CD4-positive, alpha-beta memory T cell (primary cell): Measurements from ENCODE around the gene C1orf141. TPM values are rescaled to one million over a fixed set of nuclear protein-coding genes. Genes with fewer than 3 reads are reported as not detected.

Experiments used
- CTCF ChIA-PET: fragments of 350-600 bp; sonication (Branson Sonifier 250); formaldehyde crosslinking; loops from one replicate; lab custom pipeline; 2021; ENCODE audit warnings: inconsistent platforms; ENCODE audit not compliant: partially characterized antibody; lab: Charles Lee
- POLR2A ChIA-PET: fragments of 350-600 bp; sonication (Branson Sonifier 250); formaldehyde crosslinking; loops from one replicate; lab custom pipeline; 2021; ENCODE audit not compliant: partially characterized antibody; lab: Charles Lee
- DNase-seq, 5 donors: peaks; one replicate each; pipeline versions ENCODE4 v3.0.0 to v3.0.0-alpha.2; 2020 to 2022; ENCODE audit warnings: mixed read lengths in 1 of 5
- H3K27ac ChIP-seq: one replicate; pipeline ENCODE4 v1.7.0; 2013; ENCODE audit warnings: low read depth, low read length
- H3K27me3 ChIP-seq: 2 replicates; pipeline ENCODE4 v1.7.0; 2013; ENCODE audit warnings: mild to moderate bottlenecking, low read length, moderate library complexity; ENCODE audit not compliant: insufficient read depth
- H3K36me3 ChIP-seq: 2 replicates; pipeline ENCODE4 v1.7.0; 2013; ENCODE audit warnings: mild to moderate bottlenecking, low read length, moderate library complexity; ENCODE audit not compliant: insufficient read depth
- H3K4me1 ChIP-seq: 2 replicates; pipeline ENCODE4 v1.7.0; 2013; ENCODE audit warnings: mild to moderate bottlenecking, low read length, moderate library complexity; ENCODE audit not compliant: insufficient read depth
- H3K4me3 ChIP-seq, 2 donors: one replicate each; pipeline ENCODE4 v1.7.0; 2013; ENCODE audit warnings: low read length in 2 of 2, mild to moderate bottlenecking in 1 of 2
- H3K9me3 ChIP-seq, 2 donors: one replicate each; pipeline ENCODE4 v1.7.0; 2013; ENCODE audit warnings: low read length in 2 of 2, control low read depth in 1 of 2; ENCODE audit not compliant: control insufficient read depth in 1 of 2
- H3K27ac Mint-ChIP-seq, 7 donors: one replicate each; pipeline ENCODE4 v1.8.0; 2020 to 2021; ENCODE audit warnings: mixed read lengths in 7 of 7, mild to moderate bottlenecking in 6 of 7, inconsistent platforms in 3 of 7, moderate library complexity in 3 of 7
- H3K27me3 Mint-ChIP-seq, 2 donors: one replicate each; pipeline ENCODE4 v1.8.0; 2020 to 2021; ENCODE audit warnings: mixed read lengths in 2 of 2
- H3K36me3 Mint-ChIP-seq, 2 donors: one replicate each; pipeline ENCODE4 v1.8.0; 2020 to 2021; ENCODE audit warnings: mixed read lengths in 2 of 2, inconsistent platforms in 1 of 2, mild to moderate bottlenecking in 1 of 2
- H3K4me1 Mint-ChIP-seq, 4 donors: one replicate each; pipeline ENCODE4 v1.8.0; 2020 to 2021; ENCODE audit warnings: mixed read lengths in 4 of 4, mild to moderate bottlenecking in 1 of 4
- H3K4me3 Mint-ChIP-seq, 8 donors: one replicate each; pipeline ENCODE4 v1.8.0; 2020 to 2021; ENCODE audit warnings: mixed read lengths in 8 of 8, mild to moderate bottlenecking in 7 of 8, moderate library complexity in 6 of 8, inconsistent platforms in 3 of 8
- H3K9me3 Mint-ChIP-seq, 8 donors: one replicate each; pipeline ENCODE4 v1.8.0; 2020 to 2021; ENCODE audit warnings: mixed read lengths in 8 of 8, mild to moderate bottlenecking in 5 of 8, inconsistent platforms in 3 of 8, moderate library complexity in 1 of 8
- intact Hi-C: fragments of 100-400 bp; cut with micrococcal nuclease; formaldehyde crosslinking; loops from one replicate; pipeline ENCODE4 v1.15.1; 2023
- polyA plus RNA-seq, 2 donors: library from polyadenylated mRNA; unstranded; fragments of 300-500 nt; fragmentation: Illumina TruSeq; gene quantifications; one replicate each; pipeline ENCODE4 v1.2.3, GENCODE V29; 2021
- total RNA-seq, 2 experiments: library from RNA; stranded (reverse); gene quantifications; one replicate each; pipeline ENCODE4 v1.2.3, GENCODE V29; 2021

The C1orf141 gene
- total and polyA plus RNA-seq, 4 experiments from 2014 or later, result not detected

- Mint-ChIP-seq H3K27ac (peak overlapping the region; percentile 66 to 97 (median 88)), H3K4me3 (peak overlapping the region; percentile 84 to 93 (median 89)), H3K27me3 (no peaks in the 10 kb centered on the region), H3K36me3 (peaks cover 15 to 37% of the 10 kb centered on the region in 2 donors), H3K4me1 (peaks cover 21 to 38% (median 28%) of the 10 kb centered on the region in 4 donors), H3K9me3 (no peaks in the 10 kb centered on the region)
- Histone ChIP-seq H3K4me3 (peak overlapping the region; percentile 73 to 88), H3K27ac (peak overlapping the region; percentile 91), H3K9me3 (no peaks in the 10 kb centered on the region), H3K4me1 (peaks cover 25% of the 10 kb centered on the region), H3K27me3 (no peaks in the 10 kb centered on the region), H3K36me3 (peaks cover 11% of the 10 kb centered on the region)
- peak in 2 of 5 donors; percentile 1 to 52 for DNase-seq
- intact Hi-C loops, result loop anchor here (1.0 to 5.0 kb wide), 6 partner anchors 56 to 377 kb away; partner anchors contain the start of genes DNAI4, MIER1 and SERBP1
- CTCF ChIA-PET, result interaction anchor here (1.4 to 1.6 kb wide), 4 partner anchors 57 to 97 kb away, joined by 4 to 6 read pairs (median 4); no protein-coding TSS in a partner anchor
- POLR2A ChIA-PET, result interaction anchor here (0.6 to 2.9 kb wide), 20 partner anchors 8 to 632 kb away, joined by 3 to 22 read pairs (median 4); partner anchors contain the start of genes DNAI4, GADD45A, MIER1 and SERBP1
Observed at GRCh38 chr1:67052741-67053534, 81.8 kb downstream of the C1orf141 start.

DNA sequence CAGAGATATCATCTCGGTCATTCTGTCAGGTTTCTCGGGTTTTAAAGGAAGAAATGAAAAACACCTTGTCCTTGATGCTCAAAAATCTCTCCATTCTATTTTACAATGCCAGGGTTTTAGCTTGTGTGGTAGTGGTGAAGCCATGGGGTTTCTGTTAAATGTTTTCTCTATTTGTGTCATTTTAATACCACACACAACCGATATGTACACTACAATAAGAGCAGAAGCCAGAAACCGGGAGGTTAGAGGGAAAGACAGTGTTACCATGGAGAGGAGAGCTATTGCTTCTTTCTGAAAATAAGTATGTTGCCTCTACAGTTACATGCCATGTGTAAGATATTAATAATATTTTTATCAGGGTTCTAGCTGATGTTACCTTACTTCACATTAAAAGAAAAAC, 83.6 kb downstream of the C1orf141 start:
- ChIA-PET POLR2A (no interaction called here), CTCF (no interaction called here)
- no peaks in the 10 kb centered on the region for H3K27me3 ChIP-seq
- intact Hi-C loops, result loop anchor here (5.0 kb wide), 2 partner anchors 54 to 284 kb away; no protein-coding TSS in a partner anchor
- H3K4me3 ChIP-seq, result no peak overlapping the region
- DNase-seq, result no peak
- Mint-ChIP-seq H3K27me3 (no peaks in the 10 kb centered on the region), H3K4me1 (peaks cover 21 to 38% (median 29%) of the 10 kb centered on the region in 4 donors), H3K4me3 (peak overlapping the region in 3 of 8 donors; percentile 10 to 40 (median 27)), H3K36me3 (peaks cover 24 to 53% of the 10 kb centered on the region in 2 donors), H3K27ac (peak overlapping the region in 2 of 7 donors; percentile 11 to 12), H3K9me3 (no peaks in the 10 kb centered on the region)
- H3K9me3 ChIP-seq, result no peaks in the 10 kb centered on the region
- peaks cover 25% of the 10 kb centered on the region for H3K4me1 ChIP-seq
- H3K27ac ChIP-seq, result no peak overlapping the region
- peaks cover 18% of the 10 kb centered on the region for H3K36me3 ChIP-seq

DNA sequence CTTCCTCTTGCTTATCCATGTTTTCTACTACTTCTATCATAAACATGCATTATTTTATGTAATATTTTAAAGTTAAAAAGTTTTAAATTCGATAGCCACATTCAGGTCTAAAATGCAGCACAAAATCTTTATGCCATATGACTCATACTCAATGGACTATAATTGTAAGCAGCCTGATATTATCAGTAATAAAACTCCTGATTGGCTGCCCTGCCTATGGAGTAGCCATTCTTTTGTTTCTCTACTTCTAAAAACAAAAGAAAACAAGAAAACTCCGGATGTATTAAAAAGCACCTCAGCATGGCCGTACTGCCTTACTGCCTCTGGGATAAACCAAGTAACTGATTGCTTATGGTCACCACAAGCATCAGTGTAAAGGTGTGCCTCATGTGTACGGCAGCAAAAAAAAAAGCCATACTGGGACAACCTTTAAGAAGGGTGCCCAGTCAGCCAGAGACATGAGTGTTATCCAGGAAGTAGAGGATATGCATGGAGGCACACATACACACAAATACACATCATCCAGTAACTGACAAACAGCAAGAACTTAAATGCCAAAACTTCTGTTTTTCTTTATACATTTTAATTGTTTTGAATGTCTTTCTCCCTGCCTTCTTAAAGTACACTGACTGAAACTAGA, 90.0 kb downstream of the C1orf141 start:
- no peaks in the 10 kb centered on the region for H3K9me3 ChIP-seq
- no peaks in the 10 kb centered on the region for H3K27me3 ChIP-seq
- no peak for DNase-seq
- no peak overlapping the region for H3K27ac ChIP-seq
- intact Hi-C loops, result no loop called here
- POLR2A ChIA-PET, result interaction anchor here (1.2 kb wide), 1 partner anchor 9 kb away, joined by 6 read pairs; no protein-coding TSS in a partner anchor
- no peak overlapping the region for H3K4me3 Mint-ChIP-seq
- H3K36me3 ChIP-seq, result peaks cover 44% of the 10 kb centered on the region
- H3K27me3 Mint-ChIP-seq, result no peaks in the 10 kb centered on the region
- H3K9me3 Mint-ChIP-seq, result no peaks in the 10 kb centered on the region
- peaks cover 70 to 82% of the 10 kb centered on the region in 2 donors for H3K36me3 Mint-ChIP-seq
- CTCF ChIA-PET, result interaction anchor here (1.9 kb wide), 1 partner anchor 49 kb away, joined by 6 read pairs; no protein-coding TSS in a partner anchor
- no peak overlapping the region for H3K4me3 ChIP-seq
- no peaks in the 10 kb centered on the region for H3K4me1 ChIP-seq
- peak overlapping the region in 1 of 7 donors; percentile 24 for H3K27ac Mint-ChIP-seq
- H3K4me1 Mint-ChIP-seq, result peaks cover 2 to 6% (median 5%) of the 10 kb centered on the region in 4 donors

DNA sequence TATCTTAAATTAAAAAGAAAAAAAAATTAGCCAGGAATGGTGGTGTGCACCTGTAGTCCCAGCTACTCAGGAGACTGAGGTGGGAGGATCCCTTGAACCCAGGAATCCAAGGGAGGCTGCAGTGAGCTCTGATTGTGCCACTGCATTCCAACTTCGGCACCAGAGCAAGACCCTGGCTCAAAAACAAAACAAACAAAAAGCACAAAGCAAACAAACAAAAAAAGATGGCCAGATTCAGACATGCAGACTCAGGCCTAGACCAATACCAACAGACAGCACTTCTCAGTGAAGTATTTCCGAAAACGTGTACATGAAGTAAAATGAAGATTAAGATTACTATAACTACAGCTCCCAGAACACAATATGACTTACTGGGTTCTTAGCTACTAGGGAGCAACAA, 91.4 kb downstream of the C1orf141 start:
- Mint-ChIP-seq H3K4me3 (no peak overlapping the region), H3K27ac (no peak overlapping the region), H3K27me3 (no peaks in the 10 kb centered on the region), H3K36me3 (peaks cover 78 to 84% of the 10 kb centered on the region in 2 donors), H3K4me1 (peaks cover 2 to 10% (median 7%) of the 10 kb centered on the region in 4 donors), H3K9me3 (no peaks in the 10 kb centered on the region)
- Histone ChIP-seq H3K4me1 (no peaks in the 10 kb centered on the region), H3K4me3 (no peak overlapping the region), H3K36me3 (peaks cover 40% of the 10 kb centered on the region), H3K27ac (no peak overlapping the region), H3K27me3 (no peaks in the 10 kb centered on the region), H3K9me3 (no peaks in the 10 kb centered on the region)
- ChIA-PET CTCF (no interaction called here), POLR2A (interaction anchor here (0.7 kb wide), 1 partner anchor 123 kb away, joined by 3 read pairs; the partner anchor contains the start of gene IL23R)
- intact Hi-C loops, result no loop called here
- no peak for DNase-seq

Other genes starting within 250 kb of the C1orf141 start
- gene DNAI4, start 210.1 kb downstream of the C1orf141 start, total RNA-seq, result 10 to 100 TPM in 1 of 2 experiments, 1 to 10 TPM in 1; 7.9 to 11.4 TPM
- 1 to 10 TPM; 1.3 to 2.1 TPM for gene DNAI4, start 210.1 kb downstream of the C1orf141 start, polyA plus RNA-seq
- gene MIER1, start 210.0 kb downstream of the C1orf141 start, total RNA-seq, result 10 to 100 TPM; 77.0 to 81.3 TPM
- gene MIER1, start 210.0 kb downstream of the C1orf141 start, polyA plus RNA-seq, result 10 to 100 TPM; 25.5 to 41.3 TPM
- 10 to 100 TPM; 16.9 to 17.7 TPM for gene SLC35D1, start 80.8 kb downstream of the C1orf141 start, total RNA-seq
- gene SLC35D1, start 80.8 kb downstream of the C1orf141 start, polyA plus RNA-seq, result 1 to 10 TPM; 2.1 to 3.5 TPM
- gene IL23R, start 31.5 kb upstream of the C1orf141 start, total RNA-seq, result 1 to 10 TPM in 1 of 2 experiments, under 1 TPM in 1; 0.47 to 1.1 TPM
- 1 to 10 TPM; 1.8 to 2.6 TPM for gene IL23R, start 31.5 kb upstream of the C1orf141 start, polyA plus RNA-seq
- 1 to 10 TPM; 3.6 to 5.3 TPM for gene IL12RB2, start 172.9 kb upstream of the C1orf141 start, total RNA-seq
- 1 to 10 TPM; 4.2 to 7.3 TPM for gene IL12RB2, start 172.9 kb upstream of the C1orf141 start, polyA plus RNA-seq